Transverse colon (tissue), 4 donors: ENCODE data around the gene ITGB5. TPM values are rescaled to one million over a fixed set of nuclear protein-coding genes. Genes with fewer than 3 reads are reported as not detected.

Source experiments
- DNase-seq: peaks from one replicate; pipeline ENCODE4 v3.0.0-alpha.2; 2019
- H3K27ac ChIP-seq, 4 donors: fragments of 200-600 bp; sonication (generic); 2 replicates each; pipeline ENCODE4 v1.5.1; 2016 to 2018; ENCODE audit warnings: inconsistent platforms in 4 of 4
- H3K27me3 ChIP-seq: fragments of 200-600 bp; sonication (generic); 2 replicates; pipeline ENCODE4 v1.5.1; 2017; ENCODE audit warnings: inconsistent platforms
- H3K36me3 ChIP-seq, 4 donors: fragments of 200-600 bp; sonication (generic); 2 replicates each; pipeline ENCODE4 v1.5.1; 2017 to 2019; ENCODE audit warnings: inconsistent platforms in 4 of 4
- H3K4me1 ChIP-seq, 4 donors: fragments of 200-600 bp; sonication (generic); 2 replicates each; pipeline ENCODE4 v1.5.1; 2017 to 2020; ENCODE audit warnings: inconsistent platforms in 4 of 4
- H3K4me3 ChIP-seq, 4 donors: fragments of 200-600 bp; sonication (generic); 1 replicate in 1 of 4; 2 replicates in 3 of 4; pipeline versions ENCODE4 v1.5.1 to v1.6.1; 2017 to 2019; ENCODE audit warnings: inconsistent platforms in 4 of 4
- H3K9me3 ChIP-seq, 2 donors: fragments of 200-600 bp; sonication (generic); 2 replicates each; pipeline ENCODE4 v1.5.1; 2017 to 2019; ENCODE audit warnings: inconsistent platforms in 2 of 2
- CTCF ChIP-seq, 5 experiments: fragments of 200-600 bp in 3 of 5; fragments of 450-650 bp in 2 of 5; sonication (generic) in 3 of 5; IDR thresholded peaks; 1 replicate in 2 of 5; 2 replicates in 3 of 5; pipeline ENCODE4 v1.5.1; 2016 to 2017; ENCODE audit warnings: antibody characterized with exemption in 5 of 5, inconsistent platforms in 3 of 5, mild to moderate bottlenecking in 2 of 5, moderate library complexity in 1 of 5
- EP300 ChIP-seq: sonication (generic); formaldehyde crosslinking; IDR thresholded peaks from one replicate; pipeline ENCODE4 v1.6.1; 2017; ENCODE audit warnings: antibody characterized with exemption, low read depth
- POLR2A ChIP-seq: fragments of 450-650 bp; IDR thresholded peaks from one replicate; pipeline ENCODE4 v1.6.1; 2016; ENCODE audit warnings: antibody characterized with exemption, mild to moderate bottlenecking, moderate library complexity
- POLR2AphosphoS5 ChIP-seq, 3 donors: sonication (generic); formaldehyde crosslinking; IDR thresholded peaks; one replicate each; pipeline ENCODE4 v1.6.1; 2016; ENCODE audit warnings: antibody characterized with exemption in 3 of 3
- WGBS, 2 donors: methylation state at CpG; one replicate each; pipeline ENCODE4 v1.1.5; 2018; ENCODE audit warnings: low coverage in 1 of 2; 5-methylcytosine and 5-hydroxymethylcytosine counted together
- in situ Hi-C, 4 donors: fragments of 200-750 bp; cut with MboI; loops; one replicate each; pipeline versions ENCODE4 v1.15.0 to v1.15.1; 2017; ENCODE audit warnings: low sequenced_read_pairs in 3 of 4, low pct_ligation_motif_present in 1 of 4, low pct_unique_long_range_greater_than_20kb in 1 of 4
- intact Hi-C: fragments of 100-400 bp; cut with DNase I; formaldehyde crosslinking; loops from one replicate; pipeline ENCODE4 v1.15.1; 2023; ENCODE audit warnings: low total_unique reads
- total RNA-seq, 4 donors: library from RNA; depleted of rRNA; stranded (reverse); fragments of >200 nt; gene quantifications; one replicate each; pipeline ENCODE4 v1.1.0, GENCODE V29; 2016

The ITGB5 gene
- total RNA-seq, 4 donors from 2014 or later, result 62.8 to 572 (median 105) TPM

DNA sequence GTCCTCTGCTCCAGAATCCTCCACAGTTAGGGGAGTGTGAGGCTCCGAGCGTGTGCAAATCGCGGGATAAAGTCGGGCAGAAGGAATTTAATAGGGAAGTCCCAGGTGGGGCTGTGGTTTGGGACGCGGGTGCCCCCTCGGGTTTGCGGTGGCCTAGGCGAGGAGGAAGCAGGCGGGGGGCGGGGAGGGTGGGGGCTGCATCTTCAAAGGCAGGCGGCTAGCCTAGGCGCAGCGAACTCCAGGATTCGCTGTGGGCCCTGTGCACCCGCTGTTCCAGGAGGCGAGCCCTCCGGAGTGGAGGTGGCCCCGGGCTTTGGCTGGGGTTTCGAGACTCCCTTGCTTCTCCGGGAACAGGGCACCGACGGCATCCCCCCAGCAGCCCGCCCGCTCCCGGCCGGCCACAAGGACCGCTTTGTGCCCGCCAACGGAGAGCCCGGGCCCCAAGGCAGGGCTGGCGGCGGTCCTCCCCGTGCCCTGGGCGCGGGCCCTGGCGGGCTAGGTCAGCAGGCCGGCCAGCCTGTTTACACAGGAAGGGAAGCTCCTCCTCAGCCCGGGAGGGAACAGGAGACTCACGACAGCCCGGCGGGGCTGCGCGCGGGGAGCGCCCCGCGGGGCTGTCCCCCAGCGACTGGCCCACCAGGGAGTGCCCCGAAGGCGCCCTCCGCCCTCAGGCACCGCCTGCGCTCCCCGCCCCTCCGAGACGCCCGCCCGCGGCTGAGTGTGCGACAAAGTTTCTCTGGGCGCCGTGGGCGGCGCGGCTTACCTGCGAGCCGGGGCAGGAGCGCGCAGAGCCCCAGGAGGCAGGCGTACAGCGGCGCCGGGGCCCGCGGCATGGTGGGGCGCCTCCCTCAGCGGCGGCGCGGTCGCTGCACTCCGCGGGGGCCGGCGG, 753 bp downstream of the ITGB5 start:
- peak; percentile 70 for DNase-seq
- Histone ChIP-seq H3K27ac (peak overlapping the region; percentile 92 to 96 (median 94)), H3K27me3 (no peaks in the 10 kb centered on the region), H3K4me3 (peak overlapping the region; percentile 18 to 92 (median 81)), H3K4me1 (peaks cover 4 to 28% (median 12%) of the 10 kb centered on the region in 4 donors), H3K9me3 (no peaks in the 10 kb centered on the region), H3K36me3 (no peaks in the 10 kb centered on the region)
- WGBS, 2 donors, result 1% methylated on average over 55 of the region's 87 CpGs; no CpG with 5 or more reads in 1 of the 2 donors
- in situ Hi-C loops (no loop called here), intact Hi-C loops (loop anchor here (5.0 kb wide), 1 partner anchor 114 kb away; no protein-coding TSS in a partner anchor)
- TF ChIP-seq POLR2A (peak; percentile 63), POLR2AphosphoS5 (IDR thresholded peaks at IDR 0.05) (peak; percentile 26 to 69 (median 68)), EP300 (no peak), CTCF (IDR thresholded peaks at IDR 0.05) (no peak)

DNA sequence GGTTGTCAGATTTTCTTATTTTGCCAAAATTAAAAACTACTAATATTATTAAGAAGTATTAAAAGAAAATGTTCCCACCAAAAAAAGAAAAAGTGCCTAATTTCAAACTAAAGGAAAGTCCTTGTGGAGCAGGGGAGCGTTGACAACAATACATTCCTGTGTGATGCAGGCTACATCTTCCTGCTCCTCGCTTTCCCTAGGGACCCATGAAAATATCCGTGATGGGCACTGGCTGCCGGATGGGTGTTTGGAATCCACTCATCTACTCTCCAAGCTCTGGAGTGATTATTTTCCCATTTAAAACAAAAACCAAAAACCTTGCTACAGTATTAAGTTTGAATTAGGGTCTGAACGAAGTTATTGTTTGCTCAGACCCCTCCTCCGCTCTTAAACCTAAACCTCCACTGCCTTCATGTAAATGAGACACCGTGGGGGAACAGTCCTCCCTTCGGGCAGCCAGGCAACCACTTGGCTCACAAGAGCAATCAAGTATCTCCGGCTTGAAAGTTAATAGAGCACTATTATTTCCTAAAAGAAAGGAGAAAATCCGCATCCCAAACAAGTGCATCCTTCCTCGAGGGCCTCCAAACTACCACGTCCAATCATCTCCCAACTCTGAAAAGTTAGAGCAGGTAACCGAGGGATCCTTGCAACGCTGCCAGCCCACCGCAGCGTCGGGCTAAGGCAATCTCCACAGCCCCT, 1.5 kb downstream of the ITGB5 start:
- H3K4me3 ChIP-seq, result peak overlapping the region; percentile 18 to 92 (median 81)

GRCh38 chr3:124884474-124885101, 2.6 kb downstream of the ITGB5 start:
- no peak for TF ChIP-seq POLR2A
- TF ChIP-seq EP300, result no peak
- no peak for TF ChIP-seq CTCF (IDR thresholded peaks at IDR 0.05)
- no peak for TF ChIP-seq POLR2AphosphoS5 (IDR thresholded peaks at IDR 0.05)
- in situ Hi-C loops, result no loop called here

More for the DNA sequence above, 1.5 kb downstream of the ITGB5 start:
- no peak for TF ChIP-seq CTCF (IDR thresholded peaks at IDR 0.05)
- no peak for TF ChIP-seq POLR2AphosphoS5 (IDR thresholded peaks at IDR 0.05)
- TF ChIP-seq EP300, result no peak
- no peak for TF ChIP-seq POLR2A
- in situ Hi-C loops (no loop called here), intact Hi-C loops (loop anchor here (5.0 kb wide), 1 partner anchor 113 kb away; no protein-coding TSS in a partner anchor)
- 36 to 63% methylated on average over 5 to 17 of the region's 17 CpGs for WGBS, 2 donors
- H3K27me3 ChIP-seq, result no peaks in the 10 kb centered on the region
- DNase-seq, result no peak
- H3K9me3 ChIP-seq, result no peaks in the 10 kb centered on the region
- peaks cover 4 to 28% (median 12%) of the 10 kb centered on the region in 4 donors for H3K4me1 ChIP-seq
- no peaks in the 10 kb centered on the region for H3K36me3 ChIP-seq
- H3K27ac ChIP-seq, result peak overlapping the region; percentile 92 to 96 (median 94)

More at GRCh38 chr3:124884474-124885101, 2.6 kb downstream of the ITGB5 start:
- DNase-seq, result no peak
- no peak overlapping the region for H3K4me3 ChIP-seq
- 76 to 85% methylated on average over 3 to 7 of the region's 7 CpGs for WGBS, 2 donors
- no peak overlapping the region for H3K27ac ChIP-seq
- H3K4me1 ChIP-seq, result peaks cover 4 to 28% (median 13%) of the 10 kb centered on the region in 4 donors
- H3K9me3 ChIP-seq, result no peaks in the 10 kb centered on the region
- H3K27me3 ChIP-seq, result no peaks in the 10 kb centered on the region
- H3K36me3 ChIP-seq, result no peaks in the 10 kb centered on the region
- intact Hi-C loops, result loop anchor here (5.0 kb wide), 1 partner anchor 112 kb away; no protein-coding TSS in a partner anchor
